Activated CD4-positive, alpha-beta memory T cell treated with anti-CD3 and anti-CD28 coated beads for 36 hours (primary cell): Measurements from ENCODE around the gene ZNF804A. TPM values are rescaled to one million over a fixed set of nuclear protein-coding genes. Genes with fewer than 3 reads are reported as not detected.

ENCODE experiments used
- CTCF ChIA-PET: fragments of 350-600 bp; sonication (Branson Sonifier 250); formaldehyde crosslinking; loops from one replicate; lab custom pipeline; 2021; ENCODE audit warnings: antibody characterized with exemption, inconsistent platforms; lab: Charles Lee
- POLR2A ChIA-PET: fragments of 350-600 bp; sonication (Branson Sonifier 250); formaldehyde crosslinking; loops from one replicate; lab custom pipeline; 2021; ENCODE audit warnings: antibody characterized with exemption; lab: Charles Lee
- DNase-seq: peaks from one replicate; pipeline ENCODE4 v3.0.0-alpha.2; 2020
- H3K27ac Mint-ChIP-seq: one replicate; pipeline ENCODE4 v1.8.0; 2021; ENCODE audit warnings: mixed read lengths
- H3K27me3 Mint-ChIP-seq: one replicate; pipeline ENCODE4 v1.8.0; 2021; ENCODE audit warnings: mixed read lengths
- H3K36me3 Mint-ChIP-seq: one replicate; pipeline ENCODE4 v1.8.0; 2021; ENCODE audit warnings: mixed read lengths
- H3K4me1 Mint-ChIP-seq: one replicate; pipeline ENCODE4 v1.8.0; 2021; ENCODE audit warnings: low read depth, mixed read lengths
- H3K4me3 Mint-ChIP-seq: one replicate; pipeline ENCODE4 v1.8.0; 2021; ENCODE audit warnings: mild to moderate bottlenecking, mixed read lengths
- H3K9me3 Mint-ChIP-seq: one replicate; pipeline ENCODE4 v1.8.0; 2021; ENCODE audit warnings: mixed read lengths
- intact Hi-C: fragments of 100-400 bp; cut with micrococcal nuclease; formaldehyde crosslinking; loops from one replicate; pipeline ENCODE4 v1.15.1; 2023
- total RNA-seq, 2 experiments: library from RNA; stranded (reverse); gene quantifications; one replicate each; pipeline ENCODE4 v1.2.3, GENCODE V29; 2021

Gene ZNF804A
- total RNA-seq, 2 experiments from 2014 or later: not detected

DNA sequence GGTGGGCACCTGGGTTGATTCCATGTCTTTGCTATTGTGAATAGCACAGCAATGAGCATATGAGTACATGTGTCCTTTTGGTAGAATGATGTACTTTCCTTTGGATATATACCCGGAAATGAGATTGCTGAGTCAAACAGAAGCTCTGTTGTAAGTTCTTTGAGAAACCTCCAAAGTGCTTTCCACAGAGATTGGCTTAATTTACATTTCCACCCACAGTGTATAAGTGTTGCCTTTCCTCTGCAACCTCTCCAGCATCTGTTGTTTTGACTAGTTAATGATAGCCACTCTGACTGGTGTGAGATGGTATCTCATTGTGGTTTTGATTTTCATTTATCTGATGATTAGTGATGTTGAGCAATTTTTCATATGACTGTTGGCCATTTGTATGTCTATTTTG is 194.8 kb downstream of the ZNF804A start:
- H3K27me3 Mint-ChIP-seq: no peaks in the 10 kb centered on the region
- H3K4me3 Mint-ChIP-seq: no peak overlapping the region

DNA sequence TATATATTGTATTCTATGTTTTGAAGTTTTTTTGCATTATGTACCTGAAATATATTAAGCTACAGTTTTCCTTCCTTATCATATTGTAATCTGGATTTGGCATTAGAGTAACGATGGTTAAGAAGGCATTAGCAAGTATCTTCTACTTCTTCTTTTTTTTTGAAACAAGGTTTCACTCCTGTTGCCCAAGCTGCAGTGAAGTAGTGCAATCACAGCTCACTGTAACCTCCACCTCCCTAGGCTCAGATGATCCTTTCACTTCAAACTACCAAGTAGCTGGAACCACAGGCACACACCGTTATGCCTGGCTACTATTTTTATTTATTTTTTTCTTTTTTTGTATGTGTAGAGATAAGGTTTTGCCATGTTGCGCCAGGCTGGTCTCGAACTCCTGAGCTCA is 201.1 kb downstream of the ZNF804A start:
- CTCF ChIA-PET: no interaction called here
- no peaks in the 10 kb centered on the region for H3K4me1 Mint-ChIP-seq

More for the DNA sequence above, 194.8 kb downstream of the ZNF804A start:
- CTCF ChIA-PET: interaction anchor here (0.6 kb wide), 1 partner anchor 13 kb away, joined by 3 read pairs; no protein-coding TSS in a partner anchor
- no peak overlapping the region for H3K27ac Mint-ChIP-seq
- POLR2A ChIA-PET: no interaction called here
- peaks cover 20% of the 10 kb centered on the region for H3K9me3 Mint-ChIP-seq
- intact Hi-C loops: no loop called here
- no peak for DNase-seq
- H3K4me1 Mint-ChIP-seq: no peaks in the 10 kb centered on the region
- H3K36me3 Mint-ChIP-seq: no peaks in the 10 kb centered on the region

DNA sequence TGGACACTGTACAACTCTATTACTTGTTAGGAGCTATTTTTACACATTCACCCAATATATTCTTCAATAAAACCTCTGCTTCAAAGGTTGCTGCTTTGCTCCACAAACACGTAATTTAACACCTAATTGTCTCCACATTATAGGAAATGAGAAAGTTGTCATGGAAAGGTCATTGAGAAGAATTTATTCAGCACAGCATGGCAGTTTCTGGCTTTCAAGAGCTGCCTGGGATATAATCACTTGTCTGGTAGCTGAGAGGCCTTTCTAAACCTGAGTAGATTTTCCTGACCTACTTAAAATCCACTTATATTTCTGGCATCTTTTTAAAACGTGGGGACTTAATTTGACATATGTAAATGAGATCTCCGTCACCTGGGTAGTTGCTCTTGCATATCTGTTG is 216.1 kb downstream of the ZNF804A start:
- no peak for DNase-seq
- no peak overlapping the region for H3K4me3 Mint-ChIP-seq
- intact Hi-C loops: no loop called here
- CTCF ChIA-PET: no interaction called here
- H3K4me1 Mint-ChIP-seq: no peaks in the 10 kb centered on the region
- POLR2A ChIA-PET: no interaction called here
- no peaks in the 10 kb centered on the region for H3K36me3 Mint-ChIP-seq
- no peak overlapping the region for H3K27ac Mint-ChIP-seq
- peaks cover 16% of the 10 kb centered on the region for H3K9me3 Mint-ChIP-seq
- no peaks in the 10 kb centered on the region for H3K27me3 Mint-ChIP-seq

More for the DNA sequence above, 201.1 kb downstream of the ZNF804A start:
- DNase-seq: no peak
- H3K9me3 Mint-ChIP-seq: peaks cover 10% of the 10 kb centered on the region
- POLR2A ChIA-PET: no interaction called here
- H3K27me3 Mint-ChIP-seq: no peaks in the 10 kb centered on the region
- H3K36me3 Mint-ChIP-seq: no peaks in the 10 kb centered on the region
- intact Hi-C loops: no loop called here
- no peak overlapping the region for H3K27ac Mint-ChIP-seq
- no peak overlapping the region for H3K4me3 Mint-ChIP-seq

DNA sequence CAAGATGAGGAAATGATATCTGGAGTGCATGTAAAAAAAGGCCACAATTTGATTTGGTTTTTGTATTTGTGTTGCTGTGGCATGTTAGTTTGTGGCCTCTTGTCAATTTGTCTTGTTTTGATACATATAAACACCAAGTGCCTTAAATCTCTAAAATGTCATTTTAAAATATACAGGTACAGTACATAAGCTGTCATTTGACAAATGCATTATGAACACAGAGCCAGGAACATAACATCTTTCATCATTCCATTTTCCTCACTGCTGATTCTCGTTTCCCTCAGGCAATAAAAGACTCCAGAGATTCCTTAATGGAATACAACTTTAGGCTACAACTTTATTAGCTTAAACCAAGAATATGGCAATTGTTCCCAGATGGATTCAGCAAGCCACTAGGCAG is 217.5 kb downstream of the ZNF804A start:
- Mint-ChIP-seq H3K9me3 (peaks cover 23% of the 10 kb centered on the region), H3K27me3 (no peaks in the 10 kb centered on the region), H3K27ac (no peak overlapping the region), H3K4me3 (no peak overlapping the region), H3K36me3 (no peaks in the 10 kb centered on the region), H3K4me1 (no peaks in the 10 kb centered on the region)
- DNase-seq: no peak
- ChIA-PET CTCF (no interaction called here), POLR2A (no interaction called here)
- intact Hi-C loops: no loop called here

DNA sequence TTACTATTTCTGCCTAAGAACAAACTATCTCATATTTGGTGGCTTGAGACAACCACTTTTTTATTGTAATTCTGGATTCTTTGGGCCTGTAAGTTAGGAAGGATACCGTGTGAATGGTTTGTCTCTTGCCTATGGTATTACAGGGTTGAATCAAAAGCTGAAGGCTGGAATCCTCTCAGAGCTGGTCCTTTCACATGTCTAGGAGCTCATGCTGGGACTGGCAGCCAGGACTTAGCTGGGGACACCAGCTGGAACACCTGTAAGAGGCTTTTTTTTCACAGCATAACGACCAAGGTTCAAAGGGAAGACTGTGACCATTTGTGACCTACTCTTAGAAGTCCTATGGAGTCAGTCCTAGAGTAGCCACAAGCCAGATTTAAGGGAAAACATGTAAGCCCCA is 226.3 kb downstream of the ZNF804A start:
- Mint-ChIP-seq H3K27ac (no peak overlapping the region), H3K4me1 (no peaks in the 10 kb centered on the region), H3K4me3 (no peak overlapping the region), H3K9me3 (peaks cover 13% of the 10 kb centered on the region), H3K36me3 (no peaks in the 10 kb centered on the region), H3K27me3 (no peaks in the 10 kb centered on the region)
- no peak for DNase-seq
- ChIA-PET CTCF (no interaction called here), POLR2A (no interaction called here)
- intact Hi-C loops: no loop called here

DNA sequence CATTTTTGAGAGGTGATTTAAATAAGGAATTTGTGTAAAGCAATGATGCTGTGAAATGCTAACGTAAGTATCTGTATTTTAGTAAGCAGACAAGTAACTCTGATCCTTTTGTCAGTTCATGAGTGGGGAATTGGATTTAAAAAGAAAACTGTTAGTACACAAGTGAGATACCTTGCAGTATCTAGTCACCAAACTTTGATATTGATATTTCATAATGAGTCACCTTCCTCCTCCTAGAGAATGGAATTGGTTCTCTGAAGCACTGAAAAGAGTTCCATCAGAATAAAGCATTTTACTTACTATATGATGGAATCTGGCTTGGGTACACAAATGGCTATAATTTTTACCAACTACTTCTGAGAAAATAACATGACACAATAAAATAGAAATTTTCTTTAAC is 232.2 kb downstream of the ZNF804A start:
- intact Hi-C loops: no loop called here
- Mint-ChIP-seq H3K36me3 (no peaks in the 10 kb centered on the region), H3K27me3 (no peaks in the 10 kb centered on the region), H3K9me3 (no peaks in the 10 kb centered on the region), H3K4me1 (no peaks in the 10 kb centered on the region), H3K27ac (no peak overlapping the region), H3K4me3 (no peak overlapping the region)
- ChIA-PET CTCF (no interaction called here), POLR2A (no interaction called here)
- no peak for DNase-seq

DNA sequence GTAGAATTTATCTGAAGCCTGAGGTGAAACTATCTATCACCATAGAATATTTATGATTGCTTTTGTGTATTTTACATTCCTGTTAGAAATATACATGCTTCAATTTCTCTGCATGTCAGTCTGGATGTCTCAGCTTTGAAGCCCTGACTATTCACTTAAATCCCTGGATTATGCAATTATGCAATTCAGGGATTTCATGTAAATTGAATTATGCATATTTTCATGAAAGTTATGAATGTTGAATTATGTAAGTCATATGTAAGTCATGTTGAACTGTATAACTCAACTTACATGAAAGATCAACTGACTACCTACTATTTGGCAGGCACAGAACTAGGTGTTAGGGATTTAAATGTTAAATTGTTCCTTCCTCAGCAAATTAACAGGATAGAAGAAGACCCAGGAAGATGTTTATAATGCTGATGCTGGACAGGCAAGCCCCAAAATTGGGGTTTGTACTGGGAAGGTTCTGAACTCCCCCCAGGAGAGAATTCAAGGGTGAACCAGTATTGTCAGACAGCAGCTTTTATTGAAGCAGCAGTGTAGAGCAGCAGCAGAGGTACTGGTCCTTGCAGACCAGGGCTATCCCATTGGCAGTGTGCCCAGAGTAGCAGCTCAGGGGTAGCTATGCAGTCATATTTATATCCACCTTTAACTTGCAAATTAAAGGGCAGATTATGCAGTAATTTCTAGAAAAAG is 236.5 kb downstream of the ZNF804A start:
- intact Hi-C loops: no loop called here
- ChIA-PET CTCF (no interaction called here), POLR2A (no interaction called here)
- no peak for DNase-seq
- H3K4me1 Mint-ChIP-seq: no peaks in the 10 kb centered on the region
- no peak overlapping the region for H3K4me3 Mint-ChIP-seq
- no peaks in the 10 kb centered on the region for H3K9me3 Mint-ChIP-seq
- H3K27ac Mint-ChIP-seq: no peak overlapping the region
- no peaks in the 10 kb centered on the region for H3K36me3 Mint-ChIP-seq
- no peaks in the 10 kb centered on the region for H3K27me3 Mint-ChIP-seq

DNA sequence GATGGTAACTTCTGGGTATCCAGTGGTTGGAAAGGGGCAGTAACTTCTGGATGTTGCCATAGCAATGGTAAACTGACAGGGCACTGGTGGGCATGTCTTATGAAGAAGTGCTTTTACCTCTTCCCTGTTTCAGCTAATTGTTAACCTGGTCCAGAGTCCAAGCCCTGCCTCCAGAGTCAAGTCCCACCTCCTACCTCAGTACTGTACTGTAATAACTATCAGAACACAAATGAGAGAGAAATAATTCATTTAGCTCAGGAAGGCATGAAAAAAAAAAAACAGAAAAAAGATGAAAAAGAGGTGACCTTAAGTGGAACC is 237.0 kb downstream of the ZNF804A start:
- intact Hi-C loops: no loop called here
- Mint-ChIP-seq H3K27ac (no peak overlapping the region), H3K9me3 (no peaks in the 10 kb centered on the region), H3K4me3 (no peak overlapping the region), H3K27me3 (no peaks in the 10 kb centered on the region), H3K36me3 (no peaks in the 10 kb centered on the region), H3K4me1 (no peaks in the 10 kb centered on the region)
- DNase-seq: no peak
- ChIA-PET POLR2A (no interaction called here), CTCF (no interaction called here)

DNA sequence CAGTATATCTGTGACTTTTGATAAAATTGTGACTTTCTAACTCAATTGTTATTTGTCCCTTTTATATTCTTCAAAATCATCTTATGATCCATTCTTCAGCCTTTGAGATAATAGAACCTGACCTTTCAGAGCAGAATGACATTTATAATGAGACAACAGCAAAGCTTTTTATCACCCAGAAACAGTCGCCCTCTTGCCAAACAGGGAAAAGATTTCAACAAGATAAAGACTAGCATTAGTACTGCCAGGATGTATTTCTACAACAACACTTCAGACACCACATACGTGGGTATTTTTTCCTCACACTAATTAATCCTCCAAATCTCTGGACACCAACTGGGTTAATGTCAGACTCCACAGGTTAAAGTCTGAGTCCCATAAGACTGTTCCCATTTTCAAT is 249.0 kb downstream of the ZNF804A start:
- Mint-ChIP-seq H3K4me3 (no peak overlapping the region), H3K9me3 (peaks cover 18% of the 10 kb centered on the region), H3K36me3 (no peaks in the 10 kb centered on the region), H3K4me1 (no peaks in the 10 kb centered on the region), H3K27ac (no peak overlapping the region), H3K27me3 (no peaks in the 10 kb centered on the region)
- CTCF ChIA-PET: no interaction called here
- intact Hi-C loops: no loop called here
- POLR2A ChIA-PET: no interaction called here
- no peak for DNase-seq

DNA sequence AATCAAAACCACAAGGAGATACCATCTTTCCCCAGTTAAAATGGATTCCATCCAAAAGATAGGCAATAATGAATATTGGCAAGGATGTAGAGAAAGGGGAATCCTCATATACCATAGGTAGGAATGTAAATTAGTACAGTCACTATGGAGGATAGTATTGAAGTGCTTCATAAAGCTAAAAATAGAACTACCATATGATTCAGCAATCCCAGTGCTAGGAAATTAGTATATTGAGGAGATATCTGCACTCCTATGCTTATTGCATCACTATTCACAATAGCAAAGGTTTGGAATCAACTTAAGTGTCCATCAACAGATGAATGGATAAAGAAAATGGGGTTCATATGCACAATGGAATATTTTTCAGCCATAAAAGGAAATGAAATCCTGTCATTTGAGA is 251.2 kb downstream of the ZNF804A start:
- Mint-ChIP-seq H3K27ac (no peak overlapping the region), H3K27me3 (no peaks in the 10 kb centered on the region), H3K4me3 (no peak overlapping the region), H3K4me1 (no peaks in the 10 kb centered on the region), H3K9me3 (peaks cover 16% of the 10 kb centered on the region), H3K36me3 (no peaks in the 10 kb centered on the region)
- no peak for DNase-seq
- ChIA-PET CTCF (no interaction called here), POLR2A (no interaction called here)
- intact Hi-C loops: no loop called here

DNA sequence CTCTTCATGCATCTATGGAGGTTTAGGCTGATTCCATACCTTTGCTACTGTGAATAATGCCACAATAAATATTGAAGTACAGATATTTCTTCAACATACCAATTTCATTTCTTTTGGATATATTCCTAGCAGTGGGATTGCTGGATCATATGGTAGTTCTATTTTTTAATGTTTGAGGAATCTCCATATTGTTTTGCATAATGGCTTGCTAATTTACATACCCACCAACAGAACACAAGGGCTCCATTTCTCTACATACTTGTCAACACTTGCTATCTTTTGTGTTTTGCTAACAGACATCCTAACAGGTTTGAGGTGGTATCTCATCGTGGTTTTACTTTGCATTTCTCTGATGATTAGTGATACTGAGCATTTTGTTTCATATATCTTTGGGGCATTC is 253.2 kb downstream of the ZNF804A start:
- no peak for DNase-seq
- CTCF ChIA-PET: no interaction called here
- no peak overlapping the region for H3K27ac Mint-ChIP-seq
- POLR2A ChIA-PET: no interaction called here
- H3K9me3 Mint-ChIP-seq: peaks cover 16% of the 10 kb centered on the region
- intact Hi-C loops: no loop called here
- no peaks in the 10 kb centered on the region for H3K27me3 Mint-ChIP-seq
- no peak overlapping the region for H3K4me3 Mint-ChIP-seq
- no peaks in the 10 kb centered on the region for H3K4me1 Mint-ChIP-seq
- H3K36me3 Mint-ChIP-seq: no peaks in the 10 kb centered on the region

DNA sequence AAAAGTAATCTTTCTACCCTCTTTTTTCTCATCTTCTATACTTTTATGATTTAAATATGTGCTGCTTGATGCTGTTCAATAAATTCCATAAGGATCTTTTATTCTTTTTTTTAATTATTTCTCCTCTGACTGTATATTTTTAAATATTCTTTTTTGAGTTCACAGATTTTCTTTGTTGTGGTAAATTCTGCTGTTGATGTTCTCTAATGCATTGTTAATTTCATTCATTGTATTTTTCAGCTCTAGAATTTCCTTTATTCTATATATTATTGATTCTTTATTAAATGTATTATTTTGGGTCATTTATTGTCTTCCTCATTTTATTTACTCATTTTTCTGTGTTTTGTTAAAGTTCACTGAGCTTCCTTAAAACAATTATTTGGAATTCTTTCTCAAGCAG is 260.9 kb downstream of the ZNF804A start:
- no peaks in the 10 kb centered on the region for H3K27me3 Mint-ChIP-seq
- intact Hi-C loops: no loop called here
- DNase-seq: no peak
- ChIA-PET CTCF (no interaction called here), POLR2A (no interaction called here)
- H3K36me3 Mint-ChIP-seq: no peaks in the 10 kb centered on the region
- H3K27ac Mint-ChIP-seq: no peak overlapping the region
- no peaks in the 10 kb centered on the region for H3K4me1 Mint-ChIP-seq
- H3K9me3 Mint-ChIP-seq: peaks cover 23% of the 10 kb centered on the region
- no peak overlapping the region for H3K4me3 Mint-ChIP-seq

DNA sequence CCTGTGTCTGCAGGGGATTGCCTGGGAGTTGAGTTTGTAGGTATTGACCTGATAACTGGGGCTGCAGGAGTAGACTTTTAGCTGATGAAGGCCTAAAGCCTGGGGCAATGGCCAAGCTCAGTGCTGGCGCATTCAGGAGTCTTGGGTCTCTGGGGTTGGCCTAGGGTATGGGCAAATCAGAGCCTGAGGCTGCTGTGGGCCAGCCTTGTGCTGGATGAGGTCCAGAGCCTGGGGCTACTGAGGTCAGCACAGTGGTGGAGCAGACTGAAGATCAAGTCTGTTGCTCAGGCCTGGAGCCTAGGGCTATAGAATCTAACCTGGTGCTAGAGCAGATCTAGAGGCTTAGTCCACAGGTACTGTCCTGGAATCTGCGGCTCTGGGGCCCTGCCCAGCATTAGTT is 262.4 kb downstream of the ZNF804A start:
- Mint-ChIP-seq H3K36me3 (no peaks in the 10 kb centered on the region), H3K9me3 (peaks cover 23% of the 10 kb centered on the region), H3K4me1 (no peaks in the 10 kb centered on the region), H3K27me3 (no peaks in the 10 kb centered on the region), H3K4me3 (no peak overlapping the region), H3K27ac (no peak overlapping the region)
- CTCF ChIA-PET: no interaction called here
- intact Hi-C loops: no loop called here
- POLR2A ChIA-PET: no interaction called here
- DNase-seq: no peak
